ENCODE data around the gene LRRC43.

GRCh38 chr12:122192441-122192840, 9.5 kb downstream of the LRRC43 start:
- TF ChIP-seq TCF7 (CRISPR knock-in tag; IDR thresholded peaks at IDR 0.05; ENCODE audit: low read depth): no peak
- no peak for TF ChIP-seq MYBL2 (CRISPR knock-in tag; IDR thresholded peaks at IDR 0.05)
- no peak for TF ChIP-seq CREB1 (CRISPR knock-in tag; IDR thresholded peaks at IDR 0.05)
- TF ChIP-seq ATF3 (CRISPR knock-in tag; conservative IDR thresholded peaks at IDR 0.05): no peak
- no peak for TF ChIP-seq FOXP1 (CRISPR knock-in tag; IDR thresholded peaks at IDR 0.05; ENCODE audit: borderline replicate concordance)
- no peak for TF ChIP-seq CTCF (IDR thresholded peaks at IDR 0.05)
- no peak for TF ChIP-seq NFE2L1 (CRISPR knock-in tag; IDR thresholded peaks at IDR 0.05)
- TF ChIP-seq ZNF317 (CRISPR knock-in tag; IDR thresholded peaks at IDR 0.05; ENCODE audit: borderline replicate concordance, low read depth): no peak
- TF ChIP-seq ELF4 (CRISPR knock-in tag; IDR thresholded peaks at IDR 0.05; ENCODE audit: low read depth): no peak
